Right renal pelvis (tissue), 4 donors: Measurements from ENCODE around the gene PLPPR1. TPM values are rescaled to one million over a fixed set of nuclear protein-coding genes. Genes with fewer than 3 reads are reported as not detected.

ENCODE experiments used
- DNase-seq, 4 donors: peaks; one replicate each; pipeline ENCODE4 v3.0.0-alpha.2; 2013; ENCODE audit warnings: low read depth in 4 of 4, low spot score in 3 of 4, missing footprints in 1 of 4
- polyA plus RNA-seq, 4 donors: library from polyadenylated mRNA; unstranded; fragments of 120-200 nt; gene quantifications; one replicate each; pipeline ENCODE4 v1.2.1, GENCODE V29; 2013; ENCODE audit not compliant: insufficient read length in 4 of 4

Gene PLPPR1
- polyA plus RNA-seq, 4 donors = 18.1 to 22.8 (median 20.6) TPM

GRCh38 chr9:101333926-101334702, 305.6 kb downstream of the PLPPR1 start:
- no peak for DNase-seq

- DNase-seq = no peak
Measured at GRCh38 chr9:101336091-101336490, 307.6 kb downstream of the PLPPR1 start.

- DNase-seq = no peak
Measured at GRCh38 chr9:101337237-101337636, 308.7 kb downstream of the PLPPR1 start.

DNA sequence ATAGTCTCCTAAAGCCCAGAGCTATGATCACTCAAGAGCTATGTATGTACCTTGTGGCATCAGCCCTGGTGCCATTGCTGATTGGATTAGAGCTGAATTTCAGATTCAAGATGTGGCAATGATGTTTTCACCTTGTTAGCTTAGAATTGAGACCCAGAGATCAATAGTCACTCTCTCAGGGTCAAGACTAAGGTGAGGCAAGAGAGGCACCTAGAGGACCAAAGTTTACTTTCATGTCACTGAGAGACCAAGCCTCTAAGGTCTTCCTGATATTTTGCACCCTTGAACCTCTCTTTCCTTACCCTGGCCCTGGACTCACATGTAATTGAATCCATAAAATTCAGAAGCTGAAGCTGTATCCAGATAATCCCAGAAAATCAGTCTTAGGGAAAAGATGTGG, 313.4 kb downstream of the PLPPR1 start:
- no peak for DNase-seq

- no peak for DNase-seq
Measured at GRCh38 chr9:101342595-101342994, 314.1 kb downstream of the PLPPR1 start.

DNA sequence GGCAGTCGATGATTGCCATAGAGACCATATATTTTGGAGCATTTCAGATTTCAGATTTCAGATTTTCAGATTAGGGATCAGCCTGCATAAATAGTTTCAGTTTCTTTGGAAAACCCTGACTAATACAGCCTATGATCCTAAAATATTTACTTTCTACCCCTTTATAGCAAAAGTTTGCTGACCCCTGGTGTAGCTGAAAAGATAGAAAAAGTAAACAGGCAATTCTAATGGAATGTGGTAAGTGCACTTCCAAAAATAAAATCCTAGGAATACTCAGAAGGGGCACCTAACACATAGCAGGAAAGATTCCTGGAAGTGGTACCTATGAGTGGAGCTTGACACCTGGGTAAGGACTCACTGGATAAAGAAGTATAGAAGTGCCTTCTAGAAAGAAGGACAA, 321.8 kb downstream of the PLPPR1 start:
- DNase-seq = no peak

DNA sequence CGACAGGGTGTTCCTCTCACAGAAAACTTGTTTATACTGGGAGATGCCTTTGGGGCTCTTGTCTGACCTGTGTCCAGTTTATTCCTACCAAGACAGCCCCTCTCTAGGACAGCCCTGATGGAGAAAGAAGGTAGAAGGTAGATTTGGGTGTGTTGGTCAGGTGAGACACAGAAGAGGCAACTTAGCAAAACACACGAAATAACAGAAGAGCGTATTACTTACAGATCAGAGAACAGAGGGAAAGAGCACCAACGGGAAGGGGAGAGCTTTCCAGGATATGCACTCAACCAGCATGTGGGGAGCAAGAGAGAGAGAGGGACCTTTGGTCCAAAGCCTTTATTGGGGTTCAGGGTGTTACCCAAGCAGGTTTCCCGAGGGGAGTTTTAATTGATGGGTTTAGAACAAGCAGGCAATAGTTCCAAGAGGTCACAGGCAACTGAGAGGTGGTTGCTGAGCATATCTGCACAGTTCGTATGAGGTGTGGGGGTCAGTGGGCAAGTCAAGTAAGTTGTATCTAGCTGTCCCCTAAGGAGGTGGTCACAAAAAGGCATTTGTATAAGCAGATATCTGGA, 324.5 kb downstream of the PLPPR1 start:
- DNase-seq = no peak

DNA sequence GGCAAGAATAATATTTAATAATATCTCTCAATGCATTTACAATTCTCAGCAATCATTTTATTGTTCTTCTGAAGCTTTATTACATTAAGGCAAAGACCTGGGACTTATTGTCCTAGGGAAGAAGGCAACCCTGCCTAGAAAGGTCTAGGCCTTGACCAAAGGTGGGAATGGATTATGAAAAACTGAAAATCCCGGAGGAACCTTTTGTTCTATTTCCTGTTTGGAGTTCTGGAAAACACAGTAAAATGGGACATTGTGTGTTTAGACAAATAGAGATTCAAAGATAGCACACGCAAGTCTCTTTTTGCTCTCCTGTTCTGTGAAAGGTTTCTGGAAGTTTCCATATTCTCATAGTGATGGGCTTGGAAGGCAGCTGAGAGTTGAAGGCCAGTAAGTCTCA, 325.2 kb downstream of the PLPPR1 start:
- DNase-seq = no peak

GRCh38 chr9:101354143-101354764, 325.7 kb downstream of the PLPPR1 start:
- DNase-seq = no peak

- DNase-seq = no peak
Measured at GRCh38 chr9:101354765-101355708, 326.5 kb downstream of the PLPPR1 start.

DNA sequence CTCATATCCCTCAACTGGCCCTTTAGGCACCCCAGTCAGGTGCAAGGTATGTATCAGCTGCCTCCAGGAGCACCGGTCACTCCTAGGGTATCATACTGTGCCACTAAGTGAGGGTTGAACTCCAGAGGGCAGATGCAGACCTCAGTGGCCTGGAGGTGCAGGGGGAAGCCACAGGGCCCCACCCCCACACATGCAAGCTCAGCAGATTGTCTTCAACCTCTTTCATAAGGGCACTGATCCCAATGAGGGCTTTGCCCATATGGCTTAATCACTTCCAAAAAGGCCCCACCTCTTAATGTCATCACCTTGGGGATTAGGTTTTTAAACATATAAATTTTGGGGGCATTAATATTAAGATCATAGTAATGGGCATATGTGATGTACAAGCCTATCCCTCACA, 328.1 kb downstream of the PLPPR1 start:
- DNase-seq = no peak

- no peak for DNase-seq
Measured at GRCh38 chr9:101359679-101360078, 331.2 kb downstream of the PLPPR1 start.

DNA sequence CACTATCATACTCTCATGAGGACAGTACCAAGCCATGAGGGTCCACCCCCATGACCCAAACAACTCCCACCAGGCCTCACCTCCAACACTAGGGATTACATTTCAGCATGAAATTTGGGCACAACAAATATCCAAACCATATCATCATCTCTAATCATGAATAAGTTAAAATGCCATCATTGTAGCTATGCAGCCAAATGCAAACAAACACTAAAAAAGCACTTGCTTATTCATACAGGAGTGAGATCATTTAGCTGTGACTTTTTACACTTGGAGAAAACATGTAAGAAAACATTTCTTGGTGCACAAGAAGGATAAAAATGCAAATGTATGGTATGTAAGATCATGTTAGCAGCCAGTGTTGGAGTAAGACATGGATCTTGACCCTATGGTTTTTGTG, 332.1 kb downstream of the PLPPR1 start:
- no peak for DNase-seq

DNA sequence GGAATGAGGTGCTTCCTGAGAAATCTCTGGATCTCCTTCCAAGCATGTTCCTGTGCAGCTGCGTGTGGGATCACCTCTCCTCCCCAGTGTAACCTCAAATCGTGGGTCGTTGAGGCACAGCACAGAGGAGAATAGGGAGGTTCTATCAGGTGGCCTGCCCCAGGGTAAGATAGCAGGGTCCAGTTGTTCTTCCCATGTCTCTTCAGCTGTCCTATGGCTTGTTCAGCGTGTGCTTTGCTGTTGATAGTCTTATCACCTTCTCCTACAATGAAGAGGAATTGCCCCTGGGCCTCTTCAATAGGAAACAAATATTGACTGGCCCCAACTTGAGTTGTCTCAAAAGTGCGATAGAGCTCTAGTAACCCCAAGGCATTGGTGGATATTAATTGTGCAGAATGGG, 333.9 kb downstream of the PLPPR1 start:
- no peak for DNase-seq

- no peak for DNase-seq
Measured at GRCh38 chr9:101365181-101365580, 336.7 kb downstream of the PLPPR1 start.

DNA sequence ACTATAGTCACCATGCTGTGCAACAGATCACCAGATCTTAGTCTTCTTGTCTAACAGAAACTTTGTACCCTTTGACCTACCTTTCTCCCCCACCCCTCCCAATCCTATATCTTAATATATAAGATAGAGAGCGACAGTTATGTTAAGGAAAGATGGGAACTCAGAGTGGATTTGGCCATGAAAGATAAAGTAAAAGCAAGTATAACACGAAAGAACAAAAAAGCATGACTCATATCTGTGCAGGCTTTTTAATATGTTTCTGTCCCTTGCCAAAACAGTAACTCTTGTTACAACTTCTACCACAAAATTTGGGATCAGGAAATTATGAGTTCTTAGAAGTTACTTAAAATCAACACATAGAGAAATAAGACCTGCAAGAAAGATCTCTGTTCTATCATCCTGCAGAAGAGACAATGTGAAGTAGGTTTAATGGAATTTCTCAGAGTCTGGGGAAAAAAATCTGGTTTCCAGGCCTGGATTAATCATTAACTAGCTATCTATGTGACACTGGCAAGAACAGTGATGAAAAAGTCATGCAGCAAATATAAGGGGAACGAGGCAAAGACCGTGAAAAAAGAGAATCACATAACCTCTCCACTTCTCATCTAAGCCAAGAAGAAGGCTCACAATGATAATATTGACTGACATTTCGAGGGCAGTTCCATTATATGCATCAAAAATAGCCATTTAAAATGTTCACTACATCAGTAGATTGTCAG, 337.7 kb downstream of the PLPPR1 start:
- DNase-seq = no peak

DNA sequence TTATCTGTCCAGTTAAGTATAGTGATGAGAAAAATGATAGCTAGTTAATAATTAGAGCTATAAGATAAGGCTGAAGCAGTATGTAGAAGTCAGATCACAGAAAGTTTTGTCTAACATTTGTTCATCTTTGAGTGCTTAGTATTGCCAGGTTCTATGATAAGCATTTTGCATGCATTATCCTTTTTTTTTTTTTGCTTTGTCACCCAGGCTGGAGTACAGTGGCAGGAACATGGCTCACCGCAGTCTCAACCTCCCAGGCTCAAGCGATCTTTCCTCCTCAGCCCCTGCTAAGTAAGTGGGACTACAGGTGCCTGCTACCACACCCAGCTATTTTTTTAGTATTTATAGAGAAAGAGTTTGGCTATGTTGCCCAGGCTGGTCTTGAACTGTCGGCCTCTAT, 338.8 kb downstream of the PLPPR1 start:
- no peak for DNase-seq

- no peak for DNase-seq
Measured at GRCh38 chr9:101369286-101369685, 340.8 kb downstream of the PLPPR1 start.

GRCh38 chr9:101369884-101370531, 341.5 kb downstream of the PLPPR1 start:
- DNase-seq = no peak

DNA sequence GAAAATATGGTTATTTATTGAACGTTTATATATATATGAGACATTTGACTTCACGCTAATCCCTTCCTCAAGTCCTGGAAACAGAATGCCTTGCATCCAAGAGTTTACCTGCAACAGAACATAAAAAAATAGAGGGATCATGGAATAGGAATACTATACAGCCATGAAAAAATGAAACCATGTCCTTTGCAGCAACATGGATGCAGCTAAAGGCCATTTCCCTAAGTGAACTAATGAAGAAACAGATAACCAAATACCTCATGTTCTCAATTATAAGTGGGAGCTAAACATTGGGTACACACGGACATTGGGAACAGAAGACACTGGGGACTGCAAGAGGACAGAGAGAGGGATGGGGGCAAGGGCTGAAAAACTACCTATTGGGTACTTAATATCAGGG, 343.3 kb downstream of the PLPPR1 start:
- DNase-seq = no peak
